NCI-H2171 treated with DMSO at 0.1 percent for 48 hours (cell line): ENCODE measurements around the gene FBXL5.

Experiments used
- DNase-seq: peaks from one replicate; lab custom pipeline; 2025; lab: John Stamatoyannopoulos, UW

FBXL5 gene, protein sequence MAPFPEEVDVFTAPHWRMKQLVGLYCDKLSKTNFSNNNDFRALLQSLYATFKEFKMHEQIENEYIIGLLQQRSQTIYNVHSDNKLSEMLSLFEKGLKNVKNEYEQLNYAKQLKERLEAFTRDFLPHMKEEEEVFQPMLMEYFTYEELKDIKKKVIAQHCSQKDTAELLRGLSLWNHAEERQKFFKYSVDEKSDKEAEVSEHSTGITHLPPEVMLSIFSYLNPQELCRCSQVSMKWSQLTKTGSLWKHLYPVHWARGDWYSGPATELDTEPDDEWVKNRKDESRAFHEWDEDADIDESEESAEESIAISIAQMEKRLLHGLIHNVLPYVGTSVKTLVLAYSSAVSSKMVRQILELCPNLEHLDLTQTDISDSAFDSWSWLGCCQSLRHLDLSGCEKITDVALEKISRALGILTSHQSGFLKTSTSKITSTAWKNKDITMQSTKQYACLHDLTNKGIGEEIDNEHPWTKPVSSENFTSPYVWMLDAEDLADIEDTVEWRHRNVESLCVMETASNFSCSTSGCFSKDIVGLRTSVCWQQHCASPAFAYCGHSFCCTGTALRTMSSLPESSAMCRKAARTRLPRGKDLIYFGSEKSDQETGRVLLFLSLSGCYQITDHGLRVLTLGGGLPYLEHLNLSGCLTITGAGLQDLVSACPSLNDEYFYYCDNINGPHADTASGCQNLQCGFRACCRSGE

DNA sequence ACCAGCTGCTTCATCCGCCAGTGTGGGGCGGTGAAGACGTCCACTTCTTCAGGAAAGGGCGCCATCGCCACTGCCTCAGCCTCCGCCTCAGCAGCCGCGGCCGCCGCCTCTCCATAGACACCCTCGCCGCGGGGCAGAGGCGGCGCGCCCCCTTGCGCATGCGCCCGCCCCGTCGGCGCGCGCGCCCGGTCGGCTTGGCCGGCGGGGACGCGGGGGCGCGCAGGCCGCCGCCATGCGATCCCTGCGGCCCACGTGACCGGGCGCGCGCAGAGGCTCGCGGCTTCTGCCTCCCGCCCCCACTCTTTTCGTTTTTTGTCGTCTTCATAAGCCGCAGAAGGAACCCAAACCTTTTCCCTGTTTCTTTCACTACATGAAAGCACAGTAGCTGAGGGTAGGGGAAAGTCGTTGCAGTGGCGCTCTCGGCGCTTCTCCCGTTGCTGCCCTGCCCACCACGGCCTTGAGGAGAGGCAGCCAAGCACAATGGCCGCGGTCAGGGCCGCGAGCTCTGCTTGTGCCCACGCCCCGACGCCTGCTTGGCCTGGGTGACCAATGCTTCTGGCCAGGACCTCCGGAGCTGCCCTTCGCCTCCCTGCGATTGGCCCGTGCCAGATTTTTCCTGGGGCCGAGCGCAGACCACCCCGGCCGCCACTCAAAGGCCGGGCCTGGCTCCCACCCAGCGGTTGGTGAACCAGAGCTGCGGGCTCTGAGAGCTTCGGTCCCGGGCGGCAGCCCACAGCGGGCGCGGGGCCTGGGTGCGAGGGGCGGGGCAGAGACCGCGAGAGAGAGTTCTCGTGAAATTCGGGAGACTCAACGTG is at the start of gene FBXL5:
Gene FBXL5 (minus strand): TSS at position 135 of the 815 bp plus-strand sequence. CDS start 70 bp downstream, at position 65.
- DNase-seq: peak; percentile 55

DNA sequence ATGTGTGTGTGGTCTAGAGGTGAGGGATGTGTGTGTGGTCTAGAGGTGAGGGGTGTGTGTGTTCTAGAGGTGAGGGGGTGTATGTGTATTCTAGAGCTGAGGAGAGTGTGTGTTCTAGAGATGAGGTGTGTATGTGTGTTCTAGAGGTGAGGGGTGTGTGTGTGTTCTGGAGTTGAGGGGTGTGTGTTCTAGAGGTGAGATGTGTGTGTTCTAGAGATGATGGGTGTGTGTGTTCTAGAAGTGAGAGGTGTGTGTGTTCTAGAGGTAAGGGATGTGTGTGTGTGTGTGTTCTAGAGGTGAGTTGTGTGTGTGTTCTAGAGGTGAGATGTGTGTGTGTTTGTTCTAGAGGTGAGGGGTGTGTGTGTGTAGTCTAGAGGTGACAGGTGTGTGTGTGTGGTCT is 49.0 kb upstream of the FBXL5 start:
- no peak for DNase-seq

DNA sequence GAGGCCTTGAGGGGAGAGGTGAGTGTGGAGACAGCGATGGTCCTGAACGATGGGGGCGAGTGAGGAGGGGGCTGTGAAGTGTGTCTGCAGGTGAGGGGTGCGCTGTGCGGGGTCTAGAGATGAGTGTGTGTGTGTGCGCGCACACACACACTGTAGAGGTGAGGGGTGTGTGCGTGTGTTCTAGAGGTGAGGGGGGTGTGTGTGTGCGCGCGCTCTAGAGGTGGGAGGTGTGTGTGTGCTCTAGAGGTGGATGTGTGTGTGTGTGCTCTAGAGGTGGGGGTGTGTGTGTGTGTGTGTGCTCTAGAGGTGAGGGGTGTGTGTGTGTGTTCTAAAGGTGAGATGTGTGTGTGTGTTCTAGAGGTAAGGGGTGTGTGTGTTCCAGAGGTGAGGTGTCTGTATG is 48.3 kb upstream of the FBXL5 start:
- no peak for DNase-seq

DNA sequence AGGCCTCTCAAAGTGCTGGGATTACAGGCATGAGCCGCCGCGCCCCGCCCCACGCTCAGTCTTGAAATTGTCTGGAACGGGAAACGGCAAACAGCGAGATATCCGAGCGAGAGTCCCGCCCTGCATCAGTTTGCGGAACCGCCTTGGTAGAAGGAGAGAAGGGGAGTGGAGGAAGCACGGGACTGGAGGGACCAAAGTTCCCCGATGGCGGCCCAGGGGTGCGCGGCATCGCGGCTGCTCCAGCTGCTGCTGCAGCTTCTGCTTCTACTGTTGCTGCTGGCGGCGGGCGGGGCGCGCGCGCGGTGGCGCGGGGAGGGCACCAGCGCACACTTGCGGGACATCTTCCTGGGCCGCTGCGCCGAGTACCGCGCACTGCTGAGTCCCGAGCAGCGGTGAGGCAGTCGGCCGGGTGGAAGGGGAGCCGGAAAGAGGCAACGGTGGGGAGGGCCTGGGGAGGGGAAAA is 47.8 kb upstream of the FBXL5 start, which contains the start of gene BST1:
Gene BST1 (plus strand): TSS at position 125 of the 463 bp plus-strand sequence. CDS start 80 bp downstream, at position 205.
- DNase-seq: no peak

DNA sequence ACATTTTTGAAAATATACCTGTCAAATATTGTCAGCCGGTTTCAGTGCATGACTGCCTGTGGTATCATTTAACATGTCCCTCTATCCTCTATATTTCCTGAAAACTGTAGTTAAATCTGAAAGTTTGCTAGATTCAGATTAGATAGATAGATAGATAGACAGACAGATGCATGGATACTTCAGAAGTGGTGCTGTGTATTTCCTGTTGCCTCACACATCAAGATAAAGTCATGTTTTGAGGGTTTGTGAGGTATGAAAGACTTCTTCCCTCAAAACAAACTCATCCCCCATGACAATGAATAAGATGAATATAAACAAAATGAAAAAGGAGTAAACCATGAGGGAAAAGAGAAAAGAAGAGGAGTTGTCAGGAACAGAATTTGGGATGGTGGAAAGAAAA is 41.7 kb upstream of the FBXL5 start:
- no peak for DNase-seq

DNA sequence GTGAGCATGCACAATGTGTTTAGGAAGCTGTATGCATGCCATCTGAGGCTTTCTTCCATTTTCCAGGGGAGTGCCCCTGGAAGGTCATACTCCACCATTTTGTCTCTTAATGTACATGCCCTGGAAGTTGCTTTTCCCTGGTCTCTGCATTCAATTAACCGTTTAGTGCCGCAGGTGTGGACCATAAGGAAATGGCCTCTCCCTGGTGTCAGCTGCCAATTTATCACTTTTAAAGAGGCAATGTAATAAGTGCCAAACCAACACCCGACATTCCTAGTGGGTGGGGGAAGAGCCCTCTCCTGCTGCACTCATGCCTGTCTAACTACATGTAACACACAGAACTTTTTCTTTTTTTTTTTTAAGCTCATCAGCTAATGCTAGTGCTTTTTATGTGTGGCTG is 40.6 kb upstream of the FBXL5 start:
- DNase-seq: no peak

DNA sequence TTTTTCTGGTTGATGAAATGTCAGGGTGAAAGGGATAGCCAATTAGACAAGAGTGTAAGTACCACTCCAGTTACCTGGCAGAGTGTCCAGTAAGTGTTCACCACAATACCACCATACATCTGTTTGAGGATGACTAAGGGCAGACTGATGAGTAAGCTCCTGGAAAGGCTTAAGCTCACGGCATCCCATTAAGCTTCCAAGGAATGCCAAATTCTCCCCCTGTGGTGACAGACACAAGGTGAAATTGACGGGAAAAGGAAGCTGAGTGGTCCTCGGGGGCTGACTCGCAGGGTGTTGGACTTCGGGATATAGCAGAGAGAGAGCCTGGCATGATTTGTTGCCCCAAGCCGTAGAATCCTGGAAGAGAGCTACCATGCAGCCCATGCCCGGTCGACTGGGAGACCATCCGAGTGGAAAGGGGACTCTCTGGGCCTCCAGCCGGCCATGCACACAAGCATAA is 40.1 kb upstream of the FBXL5 start:
- no peak for DNase-seq

DNA sequence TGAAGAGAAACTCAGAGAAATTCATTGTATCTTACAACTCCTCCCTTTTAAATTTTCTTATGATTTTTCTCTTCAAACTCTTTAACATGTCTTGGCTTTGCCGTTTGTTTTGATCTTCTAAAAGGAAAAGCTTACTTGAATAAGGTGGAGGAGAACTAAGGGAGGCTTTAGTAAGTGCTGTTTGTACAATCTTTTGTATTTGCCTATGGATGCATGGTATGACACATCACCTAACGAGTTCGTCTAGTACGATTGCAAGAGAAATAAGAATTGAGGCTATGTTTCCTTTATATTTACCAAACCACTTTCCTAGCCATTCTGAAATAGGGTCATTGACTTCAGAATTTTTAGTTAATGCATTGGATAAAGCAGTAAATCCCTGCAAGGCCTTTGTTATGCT is 39.3 kb upstream of the FBXL5 start:
- DNase-seq: no peak

DNA sequence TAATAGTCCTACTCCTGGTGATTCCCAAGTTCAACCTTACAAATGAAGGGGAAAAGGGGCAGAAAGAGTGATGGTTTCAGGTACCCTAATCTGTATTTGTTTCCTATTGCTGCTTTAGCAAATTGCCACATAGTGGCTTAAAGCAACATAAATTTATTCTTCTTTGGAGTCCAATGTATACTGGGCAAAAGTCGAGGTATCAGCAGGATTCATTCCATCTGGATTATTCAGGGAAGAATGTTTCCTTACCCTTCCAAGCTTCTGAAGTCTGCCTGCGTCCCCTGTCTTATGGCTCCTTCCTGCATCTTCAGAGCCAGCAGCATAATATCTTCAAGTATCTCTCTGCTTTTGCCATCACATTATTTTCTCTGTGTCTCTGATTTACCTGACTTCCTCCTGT is 37.4 kb upstream of the FBXL5 start:
- no peak for DNase-seq

DNA sequence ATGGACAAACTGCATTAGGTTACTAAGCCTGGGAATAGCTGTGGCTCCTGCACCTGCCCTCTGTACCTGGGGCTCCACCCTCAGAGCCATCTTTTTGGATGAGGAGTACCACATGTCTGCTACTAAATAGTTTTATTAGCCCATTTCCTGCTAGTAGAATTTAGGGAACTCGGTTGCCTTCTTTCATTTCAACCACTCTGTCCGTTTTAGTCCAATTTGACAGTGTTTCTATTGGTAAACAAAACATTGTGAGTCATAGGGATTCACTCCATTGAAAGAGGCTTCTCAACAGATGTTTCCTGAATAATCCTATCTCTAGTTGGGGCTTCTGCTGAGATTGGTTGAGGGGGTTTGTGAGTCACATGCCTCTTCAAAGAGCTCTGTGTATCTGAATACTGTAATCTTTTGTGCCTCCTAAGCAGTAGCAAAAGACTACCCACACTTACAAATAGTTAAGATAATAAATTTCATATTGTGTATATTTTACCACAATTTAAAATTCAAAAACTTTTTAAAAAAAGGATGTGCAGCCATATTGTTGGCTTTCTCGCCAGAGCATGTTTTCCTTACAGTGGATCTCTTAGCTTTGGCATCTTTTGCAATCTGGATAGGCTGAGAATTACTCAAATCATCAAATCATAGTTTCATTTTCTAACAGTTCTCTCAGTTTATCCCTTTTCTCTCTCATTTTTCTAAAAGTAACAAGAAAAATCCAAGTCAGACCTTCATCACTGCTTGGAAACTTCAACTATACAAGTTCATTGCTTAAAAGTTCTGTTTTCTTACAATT is 36.4 kb upstream of the FBXL5 start:
- DNase-seq: no peak

DNA sequence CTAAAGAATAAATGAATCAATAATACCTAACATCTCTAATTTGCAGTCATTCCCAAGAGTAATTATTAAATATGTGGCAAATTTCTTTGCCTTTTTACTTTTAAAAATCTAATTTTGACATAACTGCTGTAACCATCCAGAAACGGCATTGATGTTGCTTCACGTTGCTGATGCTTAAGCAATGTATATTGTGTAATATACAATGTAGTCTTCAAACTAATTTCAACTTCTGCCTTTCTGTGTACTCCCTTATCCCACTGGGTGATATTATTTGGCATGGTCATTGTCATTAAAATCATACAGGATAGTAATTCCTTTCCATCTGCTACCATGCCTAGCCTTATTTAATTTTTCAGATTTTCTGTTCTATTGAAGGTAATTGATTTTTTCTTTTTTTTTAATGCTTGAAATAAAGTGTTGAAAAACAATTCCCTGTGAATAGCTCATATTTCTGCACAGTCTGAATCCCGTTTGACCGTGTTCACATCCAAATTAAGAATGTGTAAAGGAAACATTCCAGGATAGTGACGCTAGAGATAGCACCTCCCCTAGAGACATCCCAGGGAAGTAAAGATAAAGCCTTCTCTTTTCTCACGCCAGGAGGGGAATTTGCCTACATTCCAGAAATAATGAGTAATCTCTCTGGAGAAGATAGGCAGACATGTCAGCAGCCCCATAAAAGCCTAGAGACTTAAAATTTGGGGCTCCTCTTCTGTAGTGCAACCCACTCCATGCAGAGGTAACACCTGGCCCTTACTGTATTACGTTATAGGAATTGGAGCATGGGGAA is 35.1 kb upstream of the FBXL5 start:
- DNase-seq: no peak

DNA sequence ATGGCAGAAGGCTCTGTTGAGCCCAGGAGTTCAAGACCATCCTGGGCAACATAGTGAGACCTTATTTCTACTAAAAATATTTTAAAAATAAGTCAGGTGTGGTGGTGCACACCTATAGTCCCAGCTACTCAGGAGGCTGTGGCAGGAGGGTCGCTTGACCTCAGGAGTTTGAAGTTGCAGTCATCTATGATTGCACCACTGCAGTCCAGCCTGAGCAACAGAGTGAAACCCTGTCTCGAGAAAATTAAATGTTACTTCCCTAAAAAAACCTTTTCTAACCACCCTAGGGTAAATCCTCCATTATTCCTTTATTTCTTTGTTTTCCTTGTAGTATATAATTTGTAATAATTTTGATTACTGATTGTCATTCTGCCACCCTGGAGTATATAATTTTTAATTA is 34.4 kb upstream of the FBXL5 start:
- DNase-seq: no peak

DNA sequence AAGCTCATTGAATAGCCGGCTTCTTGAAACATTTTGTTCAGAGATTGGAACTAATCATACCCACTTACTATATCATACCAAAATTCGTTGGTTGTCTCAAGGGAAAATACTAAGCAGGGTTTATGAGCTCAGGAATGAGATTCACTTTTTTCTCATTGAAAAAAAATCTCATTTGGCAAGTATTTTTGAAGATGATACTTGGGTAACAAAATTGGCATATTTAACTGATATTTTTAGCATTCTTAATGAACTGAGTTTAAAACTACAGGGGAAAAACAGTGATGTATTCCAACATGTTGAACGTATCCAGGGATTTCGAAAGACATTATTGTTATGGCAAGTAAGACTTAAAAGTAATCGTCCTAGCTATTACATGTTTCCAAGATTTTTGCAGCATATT is 32.9 kb upstream of the FBXL5 start:
- DNase-seq: no peak

DNA sequence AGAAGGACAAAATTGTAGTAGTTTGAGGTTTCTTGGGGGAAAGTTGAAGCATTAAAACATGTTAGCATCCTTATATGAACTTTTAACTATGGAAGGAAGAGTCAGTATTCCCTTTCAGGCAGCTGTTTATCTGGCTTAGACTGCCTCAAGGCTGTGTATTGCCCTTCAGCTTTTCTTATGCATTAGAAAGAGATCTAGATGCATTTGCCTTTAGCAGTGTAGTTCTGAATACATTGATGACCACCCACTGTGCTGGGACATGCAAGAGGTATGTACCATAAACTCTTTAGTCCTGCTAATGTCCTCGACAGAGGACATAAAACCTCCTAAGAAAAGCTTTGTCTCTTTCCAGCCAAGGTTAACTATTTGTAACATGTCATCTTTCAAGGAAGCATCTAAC is 29.3 kb upstream of the FBXL5 start:
- DNase-seq: no peak

DNA sequence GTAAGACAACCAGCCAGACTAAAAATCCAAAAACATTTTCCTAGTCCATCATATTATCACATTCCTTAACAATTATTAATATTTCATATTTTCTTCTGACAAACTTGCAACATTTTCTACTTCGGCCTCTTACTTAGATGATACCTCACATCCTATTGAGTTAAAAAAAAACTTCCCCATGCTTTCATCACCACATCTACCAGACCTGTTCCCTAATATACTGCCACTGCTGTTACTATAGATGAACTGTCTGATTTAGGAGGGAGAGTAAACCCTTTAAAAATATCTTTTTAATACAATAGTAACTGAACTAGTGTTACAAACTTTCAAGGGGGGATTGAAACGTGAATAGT is 28.0 kb upstream of the FBXL5 start:
- no peak for DNase-seq

DNA sequence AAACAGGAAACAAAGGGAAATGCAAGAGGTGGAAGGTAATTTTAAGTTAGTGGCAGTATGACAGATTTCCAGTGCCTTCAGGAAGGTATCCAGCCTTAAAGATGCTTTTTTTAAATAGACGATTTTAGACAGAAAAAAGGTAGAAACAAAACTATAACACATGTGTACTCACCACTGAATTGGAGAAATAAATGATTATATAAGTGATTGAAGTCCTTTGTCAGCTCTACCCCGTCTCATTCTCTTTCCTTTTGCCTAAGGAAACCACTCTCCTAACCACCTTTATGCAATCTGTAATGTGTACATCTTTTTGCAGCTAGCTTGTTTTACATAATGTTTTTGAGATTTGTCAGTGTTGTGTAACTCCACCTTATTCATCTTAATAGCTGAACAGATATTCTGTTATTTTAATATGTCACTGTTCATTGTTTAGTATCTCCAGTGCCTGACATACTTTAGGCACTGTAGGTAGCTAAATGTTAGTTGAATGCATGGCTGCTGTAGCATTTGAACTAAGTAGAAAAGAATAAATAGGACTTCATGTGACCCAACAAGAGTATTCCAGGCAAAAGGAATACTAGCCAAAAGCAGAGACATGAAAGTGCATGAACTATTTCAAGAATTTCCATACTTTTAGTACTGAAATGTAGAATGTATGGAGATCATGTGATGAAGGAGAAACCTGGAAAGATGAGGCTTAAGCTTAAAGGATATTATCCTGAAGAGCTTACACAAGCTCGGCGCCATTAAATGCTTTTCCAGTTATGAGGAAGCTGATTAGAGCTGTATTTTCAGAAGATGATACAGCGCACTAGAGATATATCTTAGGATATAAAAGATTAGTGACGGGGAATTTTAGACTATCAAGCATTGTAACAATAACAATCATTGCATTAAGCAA is 27.3 kb upstream of the FBXL5 start:
- no peak for DNase-seq

DNA sequence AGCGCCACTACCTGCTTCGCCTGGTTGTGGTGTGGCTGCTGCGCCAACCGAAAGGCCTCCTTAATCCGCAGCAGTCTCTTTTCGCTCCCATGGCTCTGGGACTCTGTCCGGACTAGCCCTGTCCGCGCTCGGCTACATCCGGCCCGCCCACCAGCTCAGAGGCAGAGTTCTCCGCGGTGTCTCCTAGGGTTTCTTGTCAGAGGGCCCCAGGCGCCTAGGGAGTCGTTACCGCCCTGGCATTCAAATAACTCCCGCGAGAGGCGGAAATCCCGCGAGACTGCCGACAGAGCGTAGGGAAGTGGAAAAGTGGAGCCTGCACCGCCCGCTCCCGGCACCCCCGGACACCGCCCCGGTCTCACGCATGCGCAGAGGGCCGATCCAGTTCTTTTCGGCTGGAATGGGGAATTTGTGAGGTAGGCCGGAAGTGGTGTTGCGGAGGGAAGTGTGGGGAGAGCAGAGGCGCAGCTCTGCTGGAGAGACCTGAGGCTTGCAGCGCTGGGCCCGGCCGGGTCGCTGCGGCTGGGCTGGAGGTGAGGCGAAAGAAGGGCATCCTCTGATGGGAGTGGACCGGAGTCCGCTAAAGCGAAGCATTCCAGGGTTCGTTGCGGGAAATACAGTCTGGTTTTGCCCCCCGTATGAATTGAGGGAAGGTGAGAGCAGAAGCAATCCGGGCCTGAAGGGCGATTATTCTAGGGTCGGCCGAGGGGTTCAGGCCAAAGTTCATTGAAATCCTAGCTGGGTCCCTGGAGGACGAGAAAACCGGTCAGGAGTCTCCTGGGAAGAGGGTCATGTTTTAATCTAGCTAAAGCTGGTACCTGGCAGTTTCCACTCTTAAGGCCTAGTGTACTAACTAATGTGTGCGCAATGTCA is 26.4 kb upstream of the FBXL5 start, which contains the start of gene FAM200B:
Gene FAM200B (plus strand): TSS at position 456 of the 870 bp plus-strand sequence. CDS start 5,151 bp downstream, outside the sequence.
- DNase-seq: peak; percentile 91

DNA sequence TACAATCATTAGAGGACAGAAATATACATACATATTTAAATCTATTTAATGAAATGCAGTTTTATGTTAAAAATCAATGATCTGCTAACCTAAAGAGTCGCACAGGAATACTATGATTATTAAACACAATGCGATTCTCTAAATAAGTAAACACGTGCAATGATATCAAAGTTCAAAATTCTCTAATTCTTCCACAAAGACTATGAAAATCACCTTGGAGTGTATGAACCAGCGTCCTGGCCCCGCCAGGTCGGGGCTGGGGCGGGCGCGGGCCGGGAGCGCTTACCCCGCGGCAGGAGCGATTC is 25.9 kb upstream of the FBXL5 start:
- no peak for DNase-seq

DNA sequence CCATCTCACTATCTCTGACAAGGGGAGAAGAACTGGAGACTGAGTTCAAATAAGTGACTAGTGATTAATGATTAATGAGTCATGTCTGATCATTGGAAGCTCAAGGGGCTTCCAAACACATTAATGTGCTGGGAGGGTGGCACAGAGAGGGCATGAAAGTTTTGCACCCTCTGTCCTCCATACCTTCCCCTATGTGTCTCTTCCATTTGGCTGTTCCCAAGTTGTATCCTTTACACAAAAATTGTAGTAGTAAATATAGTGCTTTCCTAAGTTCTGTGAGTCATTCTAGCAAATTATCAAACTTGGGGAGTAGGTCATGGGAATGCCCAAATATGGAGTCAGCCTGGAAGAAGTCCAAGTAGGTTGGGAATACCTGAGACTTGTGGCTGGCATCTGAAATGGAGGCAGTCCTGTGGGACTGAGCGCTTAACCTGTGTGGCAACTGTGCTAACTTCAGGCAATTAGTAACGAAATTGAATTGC is 22.4 kb upstream of the FBXL5 start:
- DNase-seq: peak; percentile 40
